HEK293 (cell line): ENCODE measurements around the gene ACE2.

Source experiments
- BCL11B ChIP-seq: fragments of 450-650 bp; formaldehyde crosslinking; IDR thresholded peaks from 2 replicates; pipeline ENCODE4 v1.5.1; 2016; ENCODE audit warnings: low read depth, missing biosample characterization, missing genetic modification characterization
- CTCF ChIP-seq: fragments of 450-650 bp; formaldehyde crosslinking; IDR thresholded peaks from 2 replicates; pipeline ENCODE4 v1.5.1; 2016; ENCODE audit warnings: missing biosample characterization, missing genetic modification characterization
- GFI1B ChIP-seq: fragments of 450-650 bp; formaldehyde crosslinking; IDR thresholded peaks from 2 replicates; pipeline ENCODE4 v1.5.1; 2016; ENCODE audit warnings: missing biosample characterization, missing genetic modification characterization
- YY1 ChIP-seq: fragments of 450-650 bp; formaldehyde crosslinking; IDR thresholded peaks from 2 replicates; pipeline ENCODE4 v1.5.1; 2018; ENCODE audit warnings: missing biosample characterization, missing genetic modification characterization
- ZBTB11 ChIP-seq: fragments of 450-650 bp; formaldehyde crosslinking; conservative IDR thresholded peaks from 2 replicates; pipeline ENCODE4 v1.5.1; 2016; ENCODE audit warnings: low read depth, missing biosample characterization, missing genetic modification characterization
- ZNF274 ChIP-seq, 2 experiments: fragments of 200-500 bp in 1 of 2; fragments of 450-650 bp in 1 of 2; sonication (Bioruptor generic) in 1 of 2; formaldehyde crosslinking in 1 of 2; IDR thresholded peaks; 2 replicates each; pipeline versions ENCODE4 v1.5.1 to v1.6.1; 2014 to 2016; ENCODE audit warnings: borderline replicate concordance in 1 of 2, inconsistent platforms in 1 of 2, low read length in 1 of 2, missing biosample characterization in 1 of 2, missing genetic modification characterization in 1 of 2

- TF ChIP-seq ZBTB11 (tag by site-specific recombination) (no peak), YY1 (tag by site-specific recombination) (no peak), ZNF274 (IDR thresholded peaks at IDR 0.05; ENCODE audit: low read length) (no peak), ZNF274 (tag by site-specific recombination; IDR thresholded peaks at IDR 0.05; ENCODE audit: borderline replicate concordance) (no peak), GFI1B (tag by site-specific recombination) (no peak), CTCF (no peak), BCL11B (no peak)
These were observed 84.8 kb downstream of the ACE2 start for GRCh38 chrX:15515931-15516330.
